Breast epithelium (tissue), 3 donors: ENCODE data around the gene HCN1.

Source experiments
- CTCF ChIP-seq, 3 donors: fragments of 450-650 bp; IDR thresholded peaks; one replicate each; pipeline ENCODE4 v1.5.1; 2016 to 2017; ENCODE audit warnings: antibody characterized with exemption in 3 of 3, mild to moderate bottlenecking in 3 of 3, moderate library complexity in 3 of 3
- POLR2A ChIP-seq: fragments of 450-650 bp; IDR thresholded peaks from one replicate; pipeline ENCODE4 v1.6.1; 2016; ENCODE audit warnings: antibody characterized with exemption, mild to moderate bottlenecking, moderate library complexity
- POLR2AphosphoS5 ChIP-seq, 3 donors: sonication (generic); formaldehyde crosslinking; IDR thresholded peaks; one replicate each; pipeline ENCODE4 v1.6.1; 2017; ENCODE audit warnings: antibody characterized with exemption in 3 of 3

GRCh38 chr5:45512521-45512920 is 183.7 kb downstream of the HCN1 start:
- TF ChIP-seq CTCF (IDR thresholded peaks at IDR 0.05) (no peak), POLR2A (no peak), POLR2AphosphoS5 (IDR thresholded peaks at IDR 0.05) (no peak)
